Stimulated activated naive CD8-positive, alpha-beta T cell treated with anti-CD3 and anti-CD28 coated beads, Interleukin-15, amount 100 ng/mL, for 72 hours (primary cell): ENCODE measurements around the gene SLC45A3.

Experiments used
- ATAC-seq: fragments of 150-1000 bp; cut with Tn5 transposase; 2 replicates; pipeline ENCODE4 v1.10.0; 2021; ENCODE audit warnings: mild to moderate bottlenecking, moderate library complexity
- DNase-seq, 2 donors: peaks; one replicate each; pipeline ENCODE4 v3.0.0; 2021 to 2022
- H3K27ac Mint-ChIP-seq, 2 donors: one replicate each; pipeline ENCODE4 v1.8.0; 2022; ENCODE audit warnings: mild to moderate bottlenecking in 2 of 2, mixed read lengths in 2 of 2, moderate library complexity in 2 of 2
- H3K27me3 Mint-ChIP-seq: one replicate; pipeline ENCODE4 v1.8.0; 2022; ENCODE audit warnings: mixed read lengths
- H3K4me1 Mint-ChIP-seq: one replicate; pipeline ENCODE4 v1.8.0; 2022; ENCODE audit warnings: mild to moderate bottlenecking, mixed read lengths
- H3K4me3 Mint-ChIP-seq, 2 donors: one replicate each; pipeline ENCODE4 v1.8.0; 2022; ENCODE audit warnings: mild to moderate bottlenecking in 2 of 2, mixed read lengths in 2 of 2, moderate library complexity in 1 of 2
- H3K9me3 Mint-ChIP-seq, 2 donors: one replicate each; pipeline ENCODE4 v1.8.0; 2022; ENCODE audit warnings: mixed read lengths in 2 of 2

SLC45A3 gene

DNA sequence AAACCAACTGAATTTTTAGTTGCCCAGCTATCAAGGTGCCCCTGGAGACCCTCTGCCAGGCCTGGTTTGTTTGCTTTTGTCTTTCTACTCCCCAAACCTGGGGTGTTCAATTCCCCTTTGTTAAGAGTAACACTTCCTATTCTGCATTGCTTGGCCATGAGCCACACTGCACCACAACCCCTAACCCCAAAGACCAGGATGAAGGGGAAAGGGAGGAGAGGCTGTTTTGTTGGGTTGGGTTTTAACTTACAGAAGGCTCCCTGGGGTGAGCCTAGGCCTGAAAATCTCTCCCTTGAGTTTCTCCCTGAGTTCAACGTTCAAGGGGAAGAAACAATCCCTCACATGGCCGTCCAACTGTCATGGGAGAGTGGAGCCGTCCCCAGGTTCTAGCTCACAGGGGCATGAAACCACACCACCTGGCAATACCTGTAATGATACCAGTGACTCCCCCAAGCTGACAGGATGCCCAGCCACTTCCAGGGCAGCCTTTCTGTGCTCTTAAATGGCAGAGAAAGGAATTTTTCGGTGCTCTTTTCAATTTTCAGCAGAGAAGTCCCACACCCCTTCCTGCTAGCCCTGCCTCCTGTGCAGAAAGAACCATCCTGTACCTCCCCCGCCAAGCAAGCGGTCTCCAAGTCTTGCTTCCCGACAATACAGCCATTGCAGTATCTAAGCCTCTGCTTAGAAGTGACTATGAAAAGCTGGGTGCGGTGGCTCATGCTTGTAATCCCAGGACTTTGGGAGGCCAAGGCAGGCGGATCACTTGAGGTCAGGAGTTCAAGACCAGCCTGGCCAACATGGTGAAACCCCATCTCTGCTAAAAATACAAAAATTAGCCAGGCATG lies 14.9 kb downstream of the SLC45A3 start:
- peak overlapping the region in 1 of 2 donors; percentile 48 for H3K27ac Mint-ChIP-seq

DNA sequence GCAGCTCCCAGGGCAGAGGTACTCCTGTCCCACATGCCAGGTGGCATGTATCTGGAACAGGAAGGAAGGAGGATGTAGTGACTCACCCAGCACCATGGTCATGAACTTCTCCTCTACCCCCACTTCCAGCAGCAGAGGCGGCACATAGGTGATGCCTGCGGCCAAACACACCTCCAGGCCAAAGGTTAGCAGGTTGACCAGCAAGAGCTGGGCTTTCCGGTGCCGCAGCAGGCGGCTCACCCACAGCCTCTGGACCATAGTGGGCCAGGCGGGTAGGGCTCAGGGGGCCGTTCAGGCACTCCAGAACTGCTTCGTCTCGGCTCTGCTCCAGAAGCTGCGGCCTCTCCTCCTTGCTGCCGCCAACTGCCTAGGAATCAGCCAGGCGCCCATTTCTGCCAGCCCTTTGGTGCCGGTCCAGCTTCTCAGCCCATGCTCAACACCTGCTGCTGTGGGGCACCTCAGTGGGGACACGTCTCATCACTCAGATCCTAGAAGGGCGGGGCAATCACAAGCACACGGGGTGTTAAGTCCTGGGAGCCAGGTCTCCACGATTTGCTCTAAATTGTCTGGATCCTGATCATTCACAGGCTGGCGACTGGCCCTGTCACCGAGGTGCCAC lies 15.8 kb downstream of the SLC45A3 start:
- Mint-ChIP-seq H3K27ac (no peak overlapping the region), H3K9me3 (no peaks in the 10 kb centered on the region), H3K27me3 (peaks cover 23% of the 10 kb centered on the region), H3K4me3 (no peak overlapping the region), H3K4me1 (peaks cover 29% of the 10 kb centered on the region)
- no peak for ATAC-seq
- DNase-seq = no peak

More for the DNA sequence above, 14.9 kb downstream of the SLC45A3 start:
- no peak for DNase-seq
- Mint-ChIP-seq H3K4me1 (peaks cover 33% of the 10 kb centered on the region), H3K4me3 (no peak overlapping the region), H3K9me3 (no peaks in the 10 kb centered on the region), H3K27me3 (peaks cover 18% of the 10 kb centered on the region)
- ATAC-seq = no peak

DNA sequence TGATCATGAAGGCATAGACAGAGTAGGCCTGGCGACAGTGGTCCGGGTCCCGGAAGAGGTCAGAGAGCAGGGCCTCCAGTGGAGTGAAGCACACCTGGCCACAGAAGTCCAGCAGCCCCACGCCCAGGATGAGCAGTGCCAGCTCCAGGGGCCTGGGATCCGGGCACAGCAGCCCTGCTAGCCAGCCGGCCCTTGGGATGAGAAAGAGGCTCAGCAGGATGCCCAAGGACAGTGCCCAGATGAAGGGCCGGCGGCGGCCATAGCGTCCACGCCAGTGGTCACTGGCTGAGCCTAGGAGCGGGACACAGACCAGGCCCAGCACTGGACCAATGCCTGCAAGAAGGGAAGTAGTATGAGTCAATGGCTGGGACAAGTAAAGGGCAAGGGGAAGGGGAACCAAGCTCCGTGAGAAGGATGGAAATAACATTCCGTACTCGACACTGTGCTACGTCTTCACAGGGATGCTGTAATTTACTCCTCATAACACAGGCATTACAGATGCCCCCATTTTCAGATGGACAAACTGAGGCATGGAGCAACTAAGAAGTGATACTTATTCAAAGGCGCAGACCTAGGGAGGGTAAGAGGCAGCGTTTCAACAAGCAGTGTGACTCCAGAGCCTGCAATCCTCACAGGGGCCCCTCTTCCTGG lies 16.9 kb downstream of the SLC45A3 start:
- Mint-ChIP-seq H3K4me3 (no peak overlapping the region), H3K4me1 (peaks cover 23% of the 10 kb centered on the region), H3K27ac (no peak overlapping the region), H3K27me3 (peaks cover 17% of the 10 kb centered on the region), H3K9me3 (no peaks in the 10 kb centered on the region)
- ATAC-seq (no peak), DNase-seq (no peak)

DNA sequence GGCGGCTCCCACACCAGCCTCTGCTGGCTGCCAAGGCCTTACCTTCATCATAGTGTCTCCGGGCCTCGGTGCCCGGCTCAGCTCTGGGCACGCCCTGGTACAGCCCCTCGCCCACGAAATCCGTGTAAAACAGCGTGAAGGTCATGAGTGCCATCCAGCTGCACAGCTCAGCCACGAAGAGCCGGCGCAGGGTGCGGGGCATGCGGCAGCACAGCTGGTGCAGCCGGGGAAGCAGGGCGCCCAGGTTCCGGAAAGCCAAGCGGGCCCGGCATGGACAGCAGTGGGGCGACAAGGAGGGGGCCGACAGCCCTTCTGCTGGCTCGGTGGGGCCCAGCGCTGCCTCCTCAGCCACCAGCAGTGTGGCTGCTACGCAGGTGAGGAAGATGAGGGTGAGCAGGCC lies 17.5 kb downstream of the SLC45A3 start:
- H3K27me3 Mint-ChIP-seq = peaks cover 11% of the 10 kb centered on the region
- peaks cover 17% of the 10 kb centered on the region for H3K4me1 Mint-ChIP-seq
- DNase-seq (no peak), ATAC-seq (no peak)
- no peaks in the 10 kb centered on the region for H3K9me3 Mint-ChIP-seq
- no peak overlapping the region for H3K27ac Mint-ChIP-seq
- no peak overlapping the region for H3K4me3 Mint-ChIP-seq

DNA sequence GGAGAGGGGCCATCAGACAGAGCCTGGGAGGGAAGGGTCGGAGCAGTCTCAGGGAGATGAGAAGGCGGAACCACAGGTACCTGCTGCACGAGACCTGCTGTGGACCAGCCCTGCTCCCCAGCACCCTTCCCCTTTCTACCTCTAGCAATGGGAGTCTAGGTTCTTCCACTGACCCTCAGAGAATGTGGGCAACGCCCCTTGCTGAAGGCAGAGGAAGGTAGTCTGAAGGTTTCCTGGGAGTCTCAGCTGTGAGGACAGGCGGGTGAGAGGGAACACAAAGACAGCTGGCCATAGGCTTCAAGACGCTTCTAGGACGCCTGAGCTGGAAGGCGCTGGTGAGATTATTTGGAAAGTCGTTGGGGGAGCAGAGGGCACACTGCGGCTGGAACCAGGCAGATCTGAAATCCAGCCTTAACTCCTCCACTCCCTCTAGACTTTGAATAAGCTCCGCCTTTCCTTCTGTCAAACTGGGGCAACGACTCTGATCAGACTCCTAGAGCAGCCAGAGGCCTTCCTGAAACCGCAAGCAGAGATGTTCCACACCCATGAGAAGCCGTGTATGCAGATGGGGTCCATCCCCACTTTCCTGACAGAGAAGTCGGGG lies 18.1 kb downstream of the SLC45A3 start:
- H3K4me1 Mint-ChIP-seq = peaks cover 17% of the 10 kb centered on the region

DNA sequence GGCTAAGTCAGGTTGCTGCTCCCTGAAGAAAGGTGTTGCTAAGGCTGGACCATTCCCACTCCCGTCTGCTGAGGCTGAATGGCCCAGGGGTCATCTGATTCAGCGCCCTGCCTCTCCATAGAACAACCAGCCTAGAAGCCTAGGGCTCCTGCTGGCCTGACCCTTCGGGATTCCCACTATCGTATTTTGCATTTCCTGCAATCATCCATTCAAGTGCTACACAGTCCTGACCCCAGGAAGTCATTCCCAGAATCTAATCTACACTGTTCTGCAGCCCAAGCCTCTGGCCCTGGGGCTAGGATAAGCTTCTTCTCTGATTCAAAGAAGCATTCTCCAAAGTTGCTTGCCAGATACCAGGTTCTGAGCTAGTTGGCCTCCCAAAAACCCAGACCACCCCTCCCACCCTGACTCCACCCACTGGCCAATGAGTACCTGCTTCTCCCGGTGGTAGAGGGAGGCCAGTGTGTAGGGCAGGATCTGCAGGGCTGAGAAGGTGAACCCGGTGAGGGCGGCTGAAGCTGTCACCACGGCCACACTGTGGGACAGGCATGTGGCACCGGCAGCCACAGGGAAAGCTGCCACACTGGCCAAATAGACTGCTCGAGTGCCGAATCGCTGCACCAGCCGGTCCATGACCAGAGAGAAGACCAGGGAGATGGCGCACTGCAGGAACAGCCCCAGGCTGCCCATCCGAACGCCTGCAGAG lies 18.7 kb downstream of the SLC45A3 start:
- Mint-ChIP-seq H3K4me3 (no peak overlapping the region), H3K4me1 (peaks cover 17% of the 10 kb centered on the region), H3K27ac (no peak overlapping the region), H3K9me3 (no peaks in the 10 kb centered on the region), H3K27me3 (peaks cover 9% of the 10 kb centered on the region)
- DNase-seq (no peak), ATAC-seq (no peak)

More for the DNA sequence above, 18.1 kb downstream of the SLC45A3 start:
- H3K27ac Mint-ChIP-seq = no peak overlapping the region
- DNase-seq (no peak), ATAC-seq (no peak)
- peaks cover 9% of the 10 kb centered on the region for H3K27me3 Mint-ChIP-seq
- H3K9me3 Mint-ChIP-seq = no peaks in the 10 kb centered on the region
- no peak overlapping the region for H3K4me3 Mint-ChIP-seq

DNA sequence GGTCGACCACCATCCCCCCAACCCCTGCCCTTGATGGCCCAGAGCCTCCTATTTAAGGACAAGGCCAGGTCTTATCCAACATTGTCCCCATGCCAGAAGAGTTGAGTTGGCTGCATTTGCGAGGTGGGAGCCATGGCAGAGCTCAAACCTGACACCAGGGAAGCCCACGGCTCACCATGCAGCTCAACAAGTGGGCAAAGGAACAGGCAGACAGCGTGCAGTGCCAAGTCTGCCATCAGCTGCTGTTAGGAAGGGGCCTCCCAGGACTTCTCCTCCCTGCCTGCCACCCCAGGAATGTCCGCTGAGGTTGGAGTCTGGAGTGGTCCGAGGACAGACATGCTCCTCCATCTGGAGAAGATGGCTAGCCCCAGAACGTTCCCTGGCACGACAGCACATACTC lies 19.9 kb downstream of the SLC45A3 start:
- no peaks in the 10 kb centered on the region for H3K9me3 Mint-ChIP-seq
- peak overlapping the region in 1 of 2 donors; percentile 68 for H3K27ac Mint-ChIP-seq
- ATAC-seq (no peak), DNase-seq (no peak)
- H3K27me3 Mint-ChIP-seq = peaks cover 9% of the 10 kb centered on the region
- H3K4me3 Mint-ChIP-seq = no peak overlapping the region
- peaks cover 17% of the 10 kb centered on the region for H3K4me1 Mint-ChIP-seq

DNA sequence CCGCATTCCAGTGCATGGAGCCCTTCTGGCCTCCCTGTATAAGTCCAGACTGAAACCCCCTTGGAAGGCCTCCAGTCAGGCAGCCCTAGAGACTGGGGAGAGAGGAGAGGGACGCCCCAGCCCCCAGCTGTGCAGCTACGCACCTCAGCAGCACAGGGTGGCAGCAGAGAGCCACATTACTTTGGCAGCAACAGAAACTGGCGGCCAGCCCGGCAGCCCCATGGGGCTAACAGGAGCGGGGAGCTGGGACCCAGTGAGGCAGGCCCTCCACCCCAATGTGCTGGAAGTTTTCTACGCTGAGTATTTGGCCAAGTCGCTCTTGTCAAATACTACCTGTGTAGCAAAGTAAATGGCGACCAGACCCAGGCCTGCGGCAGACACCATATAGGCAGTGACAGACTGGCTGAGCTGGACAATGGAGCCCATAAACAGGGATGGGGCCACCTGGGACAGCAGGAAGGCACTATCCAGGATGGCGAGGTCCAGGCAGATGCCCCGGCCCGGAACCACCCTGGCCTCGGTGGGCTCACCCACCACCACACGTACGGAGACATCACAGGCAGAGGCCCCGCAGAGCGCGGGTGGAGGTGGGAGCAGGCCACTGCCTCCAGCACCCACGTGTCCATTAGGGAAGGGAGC lies 21.2 kb downstream of the SLC45A3 start:
- ATAC-seq (peak; percentile 91), DNase-seq (peak; percentile 74 to 79)
- Mint-ChIP-seq H3K9me3 (no peaks in the 10 kb centered on the region), H3K27ac (peak overlapping the region in 1 of 2 donors; percentile 40), H3K4me1 (peaks cover 5% of the 10 kb centered on the region), H3K27me3 (peaks cover 9% of the 10 kb centered on the region), H3K4me3 (no peak overlapping the region)

DNA sequence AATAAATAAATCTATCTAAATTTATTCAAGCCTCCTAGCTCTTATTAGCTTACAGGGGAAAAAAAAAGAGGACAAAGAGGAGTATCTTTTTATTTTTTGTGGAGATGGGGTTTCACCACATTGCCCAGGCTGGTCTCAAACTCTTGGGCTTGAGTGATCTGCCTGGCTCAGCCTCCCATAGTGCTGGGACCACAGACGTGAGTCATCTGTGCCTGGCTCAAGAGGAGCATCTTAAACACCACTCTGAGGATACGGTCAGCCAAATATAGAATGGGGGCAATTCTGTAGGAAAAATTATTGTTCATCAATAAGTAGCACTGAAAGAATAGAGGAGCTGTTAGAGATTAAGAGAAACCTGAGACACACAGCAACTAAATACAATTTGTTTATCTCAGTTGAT lies 24.1 kb downstream of the SLC45A3 start:
- Mint-ChIP-seq H3K27me3 (peaks cover 9% of the 10 kb centered on the region), H3K27ac (no peak overlapping the region), H3K9me3 (no peaks in the 10 kb centered on the region), H3K4me1 (peaks cover 5% of the 10 kb centered on the region), H3K4me3 (no peak overlapping the region)
- ATAC-seq (no peak), DNase-seq (no peak)

DNA sequence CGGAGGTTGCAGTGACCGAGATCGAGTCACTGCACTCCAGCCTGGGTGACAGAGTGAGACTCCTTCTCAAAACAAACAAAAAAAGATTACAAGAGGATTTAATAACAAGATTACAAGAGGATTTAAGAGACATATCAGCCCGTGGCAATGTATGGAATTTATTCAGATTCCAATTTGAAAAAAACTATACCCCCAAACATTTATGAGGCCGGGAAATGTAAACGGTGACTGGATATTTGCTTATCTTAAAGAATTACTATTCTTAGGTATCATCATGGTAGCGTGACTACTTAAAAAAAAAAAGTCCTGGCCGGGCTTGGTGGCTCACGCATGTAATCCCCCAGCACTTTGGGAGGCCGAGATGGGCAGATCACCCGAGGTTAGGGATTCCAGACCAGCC lies 27.3 kb downstream of the SLC45A3 start:
- Mint-ChIP-seq H3K4me1 (no peaks in the 10 kb centered on the region), H3K4me3 (no peak overlapping the region), H3K27ac (no peak overlapping the region), H3K9me3 (no peaks in the 10 kb centered on the region), H3K27me3 (no peaks in the 10 kb centered on the region)
- DNase-seq (no peak), ATAC-seq (no peak)

DNA sequence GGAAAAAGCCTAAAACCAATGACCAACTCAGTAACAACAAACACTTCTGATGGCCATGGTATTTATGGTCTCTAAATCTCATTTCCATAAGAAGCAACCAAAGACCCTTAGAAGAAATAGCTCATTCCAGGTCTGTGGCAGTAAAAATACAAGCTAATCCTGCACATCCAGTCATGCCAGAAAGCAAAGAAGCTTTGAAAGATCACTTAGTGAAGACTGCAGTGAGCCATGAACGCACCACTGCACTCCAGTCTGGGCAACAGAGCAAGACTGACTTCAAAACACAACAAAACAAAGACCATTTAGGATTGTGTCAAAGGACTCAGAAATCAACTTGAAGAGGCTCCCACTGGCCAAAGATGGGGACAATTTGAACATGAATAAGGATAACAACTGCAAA lies 30.1 kb downstream of the SLC45A3 start:
- Mint-ChIP-seq H3K4me1 (no peaks in the 10 kb centered on the region), H3K27me3 (peaks cover 4% of the 10 kb centered on the region), H3K4me3 (no peak overlapping the region), H3K27ac (no peak overlapping the region), H3K9me3 (no peaks in the 10 kb centered on the region)
- no peak for DNase-seq
- ATAC-seq = no peak

DNA sequence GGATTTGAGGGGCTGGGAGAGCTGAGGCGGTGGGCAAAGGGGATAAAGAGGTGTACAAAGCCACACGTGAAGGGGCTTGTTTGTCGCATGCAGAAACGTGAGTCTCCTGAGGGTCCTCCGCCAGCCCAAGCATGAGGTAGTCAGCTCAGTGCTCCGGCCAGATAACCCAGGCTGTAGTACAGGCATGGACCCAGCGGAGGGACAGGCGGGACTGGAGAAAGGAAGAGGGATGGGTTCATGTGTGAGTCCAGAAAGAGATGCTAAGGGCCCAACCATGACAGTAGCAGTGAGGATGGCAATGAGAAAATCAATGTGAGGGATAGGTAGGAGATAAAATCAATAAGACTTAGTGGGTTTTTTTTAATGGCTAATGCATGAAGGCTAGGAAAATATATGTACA lies 34.8 kb downstream of the SLC45A3 start:
- no peak for ATAC-seq
- Mint-ChIP-seq H3K27me3 (peaks cover 8% of the 10 kb centered on the region), H3K9me3 (no peaks in the 10 kb centered on the region), H3K4me1 (no peaks in the 10 kb centered on the region), H3K27ac (no peak overlapping the region), H3K4me3 (no peak overlapping the region)
- no peak for DNase-seq

DNA sequence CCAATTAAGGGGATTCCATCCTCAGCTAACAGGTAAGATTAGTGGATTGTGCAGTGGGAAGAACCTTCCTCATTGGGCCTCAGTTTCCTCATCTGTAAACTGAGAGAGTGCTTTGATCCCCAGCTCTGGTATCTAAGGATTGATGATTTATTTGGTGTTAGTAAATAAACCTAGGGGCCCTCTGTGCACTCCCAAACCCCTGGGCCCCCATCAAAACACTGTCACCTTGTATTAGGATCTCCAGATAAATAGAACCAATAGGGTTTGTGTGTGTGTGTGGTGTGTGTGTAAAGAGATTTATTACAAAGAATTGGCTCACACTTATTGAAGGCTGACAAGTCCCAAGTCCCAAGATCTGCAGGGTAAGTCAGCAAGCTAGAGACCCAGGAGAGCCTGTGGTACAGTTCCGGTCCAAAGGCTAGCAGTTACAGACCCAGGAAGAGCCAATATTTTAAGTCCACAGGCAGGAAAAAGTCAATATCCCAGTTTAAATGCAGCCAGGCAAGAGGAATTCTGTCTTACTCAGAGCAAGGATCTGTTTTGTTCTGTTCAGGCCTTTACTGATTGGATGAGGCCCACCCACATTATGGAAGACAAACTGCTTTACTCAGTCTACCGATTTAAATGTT lies 37.5 kb downstream of the SLC45A3 start:
- H3K4me1 Mint-ChIP-seq = no peaks in the 10 kb centered on the region
- no peak overlapping the region for H3K4me3 Mint-ChIP-seq
- ATAC-seq (no peak), DNase-seq (no peak)
- no peaks in the 10 kb centered on the region for H3K9me3 Mint-ChIP-seq
- no peak overlapping the region for H3K27ac Mint-ChIP-seq
- peaks cover 18% of the 10 kb centered on the region for H3K27me3 Mint-ChIP-seq

DNA sequence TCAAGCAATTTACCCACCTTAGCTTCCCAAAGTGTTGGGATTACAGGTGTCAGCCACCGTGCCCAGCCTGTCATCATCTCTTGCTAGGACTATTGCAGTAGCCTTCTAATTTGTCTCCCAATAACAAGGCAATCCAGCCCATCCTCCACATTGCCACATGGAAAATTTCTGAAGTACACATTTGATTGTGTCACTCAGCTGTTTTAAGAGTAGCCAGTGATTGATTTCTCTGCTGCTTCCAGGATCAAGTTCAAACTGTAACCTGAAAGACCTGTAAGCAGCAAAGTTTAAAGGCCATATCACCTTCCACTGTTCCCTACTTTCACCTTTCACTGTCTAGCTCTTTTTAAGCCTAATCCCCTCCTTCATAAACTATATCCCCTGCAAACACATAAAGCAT lies 40.7 kb downstream of the SLC45A3 start:
- DNase-seq = no peak
- no peak overlapping the region for H3K27ac Mint-ChIP-seq
- H3K27me3 Mint-ChIP-seq = peaks cover 10% of the 10 kb centered on the region
- H3K9me3 Mint-ChIP-seq = no peaks in the 10 kb centered on the region
- no peak for ATAC-seq
- H3K4me1 Mint-ChIP-seq = no peaks in the 10 kb centered on the region
- no peak overlapping the region for H3K4me3 Mint-ChIP-seq
